ENCODE results near the gene CSF1.

DNA sequence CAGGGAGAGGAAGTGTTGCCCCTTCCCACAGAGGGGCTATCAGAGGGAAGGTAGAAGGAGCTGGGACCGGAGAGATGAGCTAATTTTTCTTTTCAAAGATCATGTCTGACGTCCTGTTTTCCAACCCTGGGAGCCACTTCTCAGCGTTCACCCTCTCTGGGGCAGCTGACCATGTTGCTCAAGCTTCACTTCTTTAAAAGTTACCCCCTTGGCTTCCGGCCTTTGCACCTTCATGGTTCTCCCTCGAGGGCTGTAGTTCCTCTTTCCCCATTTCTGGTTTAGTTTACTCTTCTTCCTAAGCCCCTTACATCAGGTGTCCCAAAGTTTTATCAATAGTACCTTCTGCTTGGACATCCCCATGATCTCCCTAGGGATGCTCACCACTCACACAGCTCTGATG, 23.8 kb upstream of the CSF1 start:
- TF ChIP-seq, protein P1, sequence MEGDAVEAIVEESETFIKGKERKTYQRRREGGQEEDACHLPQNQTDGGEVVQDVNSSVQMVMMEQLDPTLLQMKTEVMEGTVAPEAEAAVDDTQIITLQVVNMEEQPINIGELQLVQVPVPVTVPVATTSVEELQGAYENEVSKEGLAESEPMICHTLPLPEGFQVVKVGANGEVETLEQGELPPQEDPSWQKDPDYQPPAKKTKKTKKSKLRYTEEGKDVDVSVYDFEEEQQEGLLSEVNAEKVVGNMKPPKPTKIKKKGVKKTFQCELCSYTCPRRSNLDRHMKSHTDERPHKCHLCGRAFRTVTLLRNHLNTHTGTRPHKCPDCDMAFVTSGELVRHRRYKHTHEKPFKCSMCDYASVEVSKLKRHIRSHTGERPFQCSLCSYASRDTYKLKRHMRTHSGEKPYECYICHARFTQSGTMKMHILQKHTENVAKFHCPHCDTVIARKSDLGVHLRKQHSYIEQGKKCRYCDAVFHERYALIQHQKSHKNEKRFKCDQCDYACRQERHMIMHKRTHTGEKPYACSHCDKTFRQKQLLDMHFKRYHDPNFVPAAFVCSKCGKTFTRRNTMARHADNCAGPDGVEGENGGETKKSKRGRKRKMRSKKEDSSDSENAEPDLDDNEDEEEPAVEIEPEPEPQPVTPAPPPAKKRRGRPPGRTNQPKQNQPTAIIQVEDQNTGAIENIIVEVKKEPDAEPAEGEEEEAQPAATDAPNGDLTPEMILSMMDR (IDR thresholded peaks at IDR 0.05) = no peak
- no peak for TF ChIP-seq EP300 (IDR thresholded peaks at IDR 0.05)

Data from ovary (tissue), 3 donors.